ENCODE measurements around the gene HOXD8. TPM values are rescaled to one million over a fixed set of nuclear protein-coding genes. Genes with fewer than 3 reads are reported as not detected.

The HOXD8 gene
- total RNA-seq, 1 donor from 2014 or later, result not detected

DNA sequence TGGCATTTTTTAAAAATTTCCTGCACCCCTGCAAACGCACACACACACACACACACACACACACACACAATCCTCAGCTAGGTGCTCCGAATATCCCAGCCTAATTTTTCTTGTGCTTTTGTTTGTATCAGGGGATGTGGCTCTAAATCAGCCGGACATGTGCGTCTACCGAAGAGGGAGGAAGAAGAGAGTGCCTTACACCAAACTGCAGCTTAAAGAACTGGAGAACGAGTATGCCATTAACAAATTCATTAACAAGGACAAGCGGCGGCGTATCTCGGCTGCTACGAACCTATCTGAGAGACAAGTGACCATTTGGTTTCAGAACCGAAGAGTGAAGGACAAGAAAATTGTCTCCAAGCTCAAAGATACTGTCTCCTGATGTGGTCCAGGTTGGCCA is 35.2 kb upstream of the HOXD8 start:
- Histone ChIP-seq H3K9me3 (ENCODE audit: low read depth) (no peaks in the 10 kb centered on the region), H3K4me2 (no peak overlapping the region), H3K27ac (no peak overlapping the region), H2AFZ (replicated peaks) (no peak overlapping the region), H3K79me2 (ENCODE audit: low read depth) (no peaks in the 10 kb centered on the region), H3F3A (ENCODE audit: low read depth) (no peaks in the 10 kb centered on the region), H3K4me1 (no peaks in the 10 kb centered on the region), H3K36me3 (no peaks in the 10 kb centered on the region), H4K20me1 (ENCODE audit: low read depth) (peaks cover 94% of the 10 kb centered on the region), H3K27me3 (peaks cover 100% of the 10 kb centered on the region), H3K4me3 (no peak overlapping the region), H3K9ac (no peak overlapping the region)
- Mint-ChIP-seq H3K4me3 (no peak overlapping the region), H3K36me3 (no peaks in the 10 kb centered on the region), H3K27me3 (ENCODE audit: insufficient read depth, low read depth) (peaks cover 90% of the 10 kb centered on the region), H3K9me3 (peaks cover 6% of the 10 kb centered on the region), H3K4me1 (peaks cover 10% of the 10 kb centered on the region), H3K27ac (no peak overlapping the region)
- TF ChIP-seq, protein P1, sequence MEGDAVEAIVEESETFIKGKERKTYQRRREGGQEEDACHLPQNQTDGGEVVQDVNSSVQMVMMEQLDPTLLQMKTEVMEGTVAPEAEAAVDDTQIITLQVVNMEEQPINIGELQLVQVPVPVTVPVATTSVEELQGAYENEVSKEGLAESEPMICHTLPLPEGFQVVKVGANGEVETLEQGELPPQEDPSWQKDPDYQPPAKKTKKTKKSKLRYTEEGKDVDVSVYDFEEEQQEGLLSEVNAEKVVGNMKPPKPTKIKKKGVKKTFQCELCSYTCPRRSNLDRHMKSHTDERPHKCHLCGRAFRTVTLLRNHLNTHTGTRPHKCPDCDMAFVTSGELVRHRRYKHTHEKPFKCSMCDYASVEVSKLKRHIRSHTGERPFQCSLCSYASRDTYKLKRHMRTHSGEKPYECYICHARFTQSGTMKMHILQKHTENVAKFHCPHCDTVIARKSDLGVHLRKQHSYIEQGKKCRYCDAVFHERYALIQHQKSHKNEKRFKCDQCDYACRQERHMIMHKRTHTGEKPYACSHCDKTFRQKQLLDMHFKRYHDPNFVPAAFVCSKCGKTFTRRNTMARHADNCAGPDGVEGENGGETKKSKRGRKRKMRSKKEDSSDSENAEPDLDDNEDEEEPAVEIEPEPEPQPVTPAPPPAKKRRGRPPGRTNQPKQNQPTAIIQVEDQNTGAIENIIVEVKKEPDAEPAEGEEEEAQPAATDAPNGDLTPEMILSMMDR (IDR thresholded peaks at IDR 0.05), result no peak
- no peak for TF ChIP-seq EZH2phosphoT487 (IDR thresholded peaks at IDR 0.05)
- no peak for TF ChIP-seq EZH2 (IDR thresholded peaks at IDR 0.05)
- no peak for DNase-seq (ENCODE audit: low spot score)

DNA sequence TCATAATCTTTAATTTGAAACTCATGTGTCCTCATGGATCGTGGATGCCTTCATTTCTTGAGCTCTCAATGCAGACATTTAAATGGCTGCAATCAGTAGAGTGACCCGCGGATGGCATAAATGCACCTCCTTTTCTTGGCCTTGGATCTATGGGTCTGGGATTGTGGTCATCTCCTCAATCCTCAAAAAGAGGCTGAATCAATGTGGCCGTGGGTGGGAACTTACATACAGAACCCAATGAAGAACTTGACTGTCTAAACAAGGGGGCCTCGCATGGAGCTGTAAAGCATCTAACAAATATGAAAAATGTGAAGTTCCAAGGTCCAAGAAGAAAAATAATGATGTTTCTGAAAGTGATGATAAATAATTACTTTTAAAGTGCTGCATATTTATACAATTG is 34.1 kb upstream of the HOXD8 start:
- H3K79me2 ChIP-seq (ENCODE audit: low read depth), result no peaks in the 10 kb centered on the region
- Mint-ChIP-seq H3K36me3 (no peaks in the 10 kb centered on the region), H3K27ac (no peak overlapping the region), H3K4me3 (no peak overlapping the region), H3K9me3 (peaks cover 6% of the 10 kb centered on the region), H3K27me3 (ENCODE audit: insufficient read depth, low read depth) (peaks cover 88% of the 10 kb centered on the region), H3K4me1 (peaks cover 10% of the 10 kb centered on the region)
- H3K9ac ChIP-seq, result no peak overlapping the region
- H3K27ac ChIP-seq, result no peak overlapping the region
- no peaks in the 10 kb centered on the region for H3K36me3 ChIP-seq
- DNase-seq (ENCODE audit: low spot score), result no peak
- peaks cover 93% of the 10 kb centered on the region for H4K20me1 ChIP-seq (ENCODE audit: low read depth)
- no peak overlapping the region for H3K4me2 ChIP-seq
- H2AFZ ChIP-seq (replicated peaks), result no peak overlapping the region
- no peaks in the 10 kb centered on the region for H3K4me1 ChIP-seq
- no peak overlapping the region for H3K4me3 ChIP-seq
- H3K9me3 ChIP-seq (ENCODE audit: low read depth), result no peaks in the 10 kb centered on the region
- TF ChIP-seq EZH2phosphoT487 (IDR thresholded peaks at IDR 0.05), result no peak
- TF ChIP-seq, protein P1 (IDR thresholded peaks at IDR 0.05), result no peak
- no peak for TF ChIP-seq EZH2 (IDR thresholded peaks at IDR 0.05)
- no peaks in the 10 kb centered on the region for H3F3A ChIP-seq (ENCODE audit: low read depth)
- H3K27me3 ChIP-seq, result peaks cover 100% of the 10 kb centered on the region

DNA sequence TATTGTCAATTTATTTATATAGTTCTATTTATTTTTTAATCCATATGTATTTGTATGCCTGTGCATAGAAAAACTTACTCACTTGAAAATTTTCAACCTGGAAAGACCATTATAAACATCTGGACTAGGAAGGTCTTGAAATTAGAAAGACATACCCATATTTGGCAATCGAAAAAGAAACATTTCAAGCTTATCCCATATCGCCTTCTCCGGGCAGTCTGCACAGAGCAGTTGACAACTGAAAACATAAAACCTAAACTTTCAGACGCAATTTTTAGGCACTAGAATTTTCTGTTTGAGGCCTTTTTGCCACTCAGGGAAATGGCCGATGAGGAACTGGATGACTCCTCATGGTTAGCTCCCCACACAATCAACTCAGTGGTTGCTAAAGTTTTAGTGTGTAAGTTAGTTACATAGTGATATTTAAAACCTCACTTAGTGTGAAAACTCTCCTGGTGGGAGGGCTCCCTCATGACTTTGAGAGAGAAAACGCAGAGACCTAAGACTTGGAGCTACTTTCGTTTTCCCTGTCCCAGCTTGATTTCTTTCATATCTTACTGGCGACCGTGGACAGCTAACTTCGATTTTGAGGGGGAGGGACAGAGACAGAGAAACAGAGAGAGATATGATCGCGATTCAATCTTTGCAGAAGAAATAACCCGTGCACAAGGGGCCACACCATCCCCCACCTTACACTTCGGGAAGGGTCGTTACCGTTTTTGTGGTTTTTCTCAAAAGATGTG is 33.1 kb upstream of the HOXD8 start:
- no peak for DNase-seq (ENCODE audit: low spot score)
- peaks cover 10% of the 10 kb centered on the region for H3K4me1 Mint-ChIP-seq
- Histone ChIP-seq H3K4me1 (no peaks in the 10 kb centered on the region), H3K9ac (no peak overlapping the region), H3F3A (ENCODE audit: low read depth) (no peaks in the 10 kb centered on the region), H2AFZ (replicated peaks) (no peak overlapping the region), H3K27me3 (peaks cover 100% of the 10 kb centered on the region), H3K4me3 (no peak overlapping the region), H3K27ac (no peak overlapping the region), H3K4me2 (no peak overlapping the region), H3K36me3 (no peaks in the 10 kb centered on the region), H3K9me3 (ENCODE audit: low read depth) (no peaks in the 10 kb centered on the region), H3K79me2 (ENCODE audit: low read depth) (no peaks in the 10 kb centered on the region), H4K20me1 (ENCODE audit: low read depth) (peaks cover 93% of the 10 kb centered on the region)
- peaks cover 2% of the 10 kb centered on the region for H3K9me3 Mint-ChIP-seq
- H3K36me3 Mint-ChIP-seq, result no peaks in the 10 kb centered on the region
- TF ChIP-seq EZH2 (IDR thresholded peaks at IDR 0.05), result peak; percentile 61
- TF ChIP-seq, protein P1 (IDR thresholded peaks at IDR 0.05), result no peak
- peaks cover 90% of the 10 kb centered on the region for H3K27me3 Mint-ChIP-seq (ENCODE audit: insufficient read depth, low read depth)
- peak overlapping the region; percentile 57 for H3K4me3 Mint-ChIP-seq
- no peak overlapping the region for H3K27ac Mint-ChIP-seq

All from neural progenitor cell (in vitro differentiated cells).